Fibroblast of the aortic adventitia (primary cell): ENCODE data around the gene KLHL40. TPM values are rescaled to one million over a fixed set of nuclear protein-coding genes. Genes with fewer than 3 reads are reported as not detected.
"Not testable (repeated sequence)": the region's sequence is repeated elsewhere in the genome, so short reads cannot be mapped to it uniquely, and the experiment has no call there.

Experiments
- DNase-seq: peaks from one replicate; pipeline ENCODE4 v3.0.0-alpha.2; 2010; ENCODE audit warnings: low read depth
- H3K4me3 ChIP-seq: 2 replicates; pipeline ENCODE4 v1.5.1; 2011; ENCODE audit warnings: low read depth, mild to moderate bottlenecking, control low read depth, low read length, moderate library complexity
- CTCF ChIP-seq: IDR thresholded peaks from 2 replicates; pipeline ENCODE4 v1.5.1; 2011; ENCODE audit warnings: mild to moderate bottlenecking, low read length, control low read depth, inconsistent platforms; ENCODE audit not compliant: insufficient read depth
- total RNA-seq: library from RNA; depleted of rRNA; stranded (reverse); fragments of >200 nt; gene quantifications from 2 replicates; pipeline ENCODE4 v1.2.3, GENCODE V29; 2012; ENCODE audit warnings: low replicate concordance

Gene KLHL40
- total RNA-seq, 1 donor = not detected

- no peak overlapping the region for H3K4me3 ChIP-seq
- TF ChIP-seq CTCF = no peak
- DNase-seq = no peak
These were observed 28.4 kb downstream of the KLHL40 start for GRCh38 chr3:42713747-42714146.

- no peak overlapping the region for H3K4me3 ChIP-seq
- TF ChIP-seq CTCF = no peak
These were observed 29.0 kb downstream of the KLHL40 start for GRCh38 chr3:42714171-42714852.

GRCh38 chr3:42717306-42717705 is 32.0 kb downstream of the KLHL40 start:
- no peak for TF ChIP-seq CTCF
- no peak for DNase-seq
- no peak overlapping the region for H3K4me3 ChIP-seq

More at GRCh38 chr3:42714171-42714852, 29.0 kb downstream of the KLHL40 start:
- no peak for DNase-seq

- DNase-seq = no peak
- no peak overlapping the region for H3K4me3 ChIP-seq
- TF ChIP-seq CTCF = no peak
These were observed 33.0 kb downstream of the KLHL40 start for GRCh38 chr3:42718338-42718737.

GRCh38 chr3:42719002-42719401 is 33.7 kb downstream of the KLHL40 start:
- no peak for DNase-seq
- no peak for TF ChIP-seq CTCF
- no peak overlapping the region for H3K4me3 ChIP-seq

GRCh38 chr3:42720126-42720525 is 34.8 kb downstream of the KLHL40 start:
- H3K4me3 ChIP-seq = no peak overlapping the region
- DNase-seq = no peak
- no peak for TF ChIP-seq CTCF

- no peak for DNase-seq
- no peak overlapping the region for H3K4me3 ChIP-seq
- no peak for TF ChIP-seq CTCF
These were observed 36.4 kb downstream of the KLHL40 start for GRCh38 chr3:42721690-42722089.

GRCh38 chr3:42722442-42722841 is 37.1 kb downstream of the KLHL40 start:
- H3K4me3 ChIP-seq, DNase-seq: not testable (repeated sequence)
